Dedifferentiated amniotic fluid mesenchymal stem cell (primary cell): ENCODE measurements around the gene ZNF701.
"Not testable (repeated sequence)": the region's sequence is repeated elsewhere in the genome, so short reads cannot be mapped to it uniquely, and the experiment has no call there.

Experiments
- DNase-seq: peaks from one replicate; pipeline ENCODE4 v3.0.0-alpha.2; 2016; ENCODE audit errors: extremely low spot score

ZNF701 gene

DNA sequence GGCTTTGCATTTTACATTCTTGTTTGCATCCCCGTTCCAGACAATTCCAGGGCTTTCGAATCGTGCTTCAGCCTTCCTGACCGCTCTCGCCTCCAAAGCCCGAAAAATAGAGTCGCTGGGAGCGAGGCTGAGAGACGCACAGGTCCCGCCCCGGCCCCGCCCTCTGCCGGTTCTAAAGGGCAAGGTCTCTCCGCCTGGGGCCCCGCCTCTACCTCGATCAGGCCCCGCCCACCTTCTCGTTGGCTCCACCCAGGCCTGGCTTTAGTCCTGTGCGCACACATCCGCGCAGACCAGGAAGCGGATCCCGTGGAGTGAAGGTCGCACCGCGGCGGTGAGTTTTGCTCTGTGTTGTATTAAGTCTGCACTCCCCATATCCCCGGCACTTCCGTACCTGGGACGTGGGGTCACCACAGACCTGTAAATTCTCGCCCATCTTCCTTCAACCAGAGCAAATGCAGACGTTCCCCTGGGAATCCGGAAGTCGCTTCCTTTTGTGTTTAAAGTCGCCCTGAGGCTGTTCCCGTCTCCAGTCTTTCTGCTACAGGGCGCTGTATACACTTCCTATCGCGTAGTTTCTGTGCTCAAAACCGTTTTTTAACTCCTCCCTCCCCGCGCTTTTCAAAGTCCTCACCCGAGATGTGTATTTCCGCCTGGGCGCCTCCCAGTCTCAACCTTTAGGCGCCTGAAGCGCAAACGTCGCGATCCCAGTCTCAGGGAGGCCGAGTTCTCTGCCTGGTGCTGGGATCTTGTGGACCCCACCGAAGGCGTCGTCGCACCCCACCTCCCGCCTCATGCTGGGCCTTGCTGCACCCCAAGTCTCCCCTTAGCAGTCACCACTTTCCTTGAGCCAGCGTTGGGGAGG, at the start of gene ZNF701:
Gene ZNF701 (plus strand): TSS at position 288 of the 862 bp plus-strand sequence. CDS start 3,861 bp downstream, outside the sequence.
- peak; percentile 80 for DNase-seq

DNA sequence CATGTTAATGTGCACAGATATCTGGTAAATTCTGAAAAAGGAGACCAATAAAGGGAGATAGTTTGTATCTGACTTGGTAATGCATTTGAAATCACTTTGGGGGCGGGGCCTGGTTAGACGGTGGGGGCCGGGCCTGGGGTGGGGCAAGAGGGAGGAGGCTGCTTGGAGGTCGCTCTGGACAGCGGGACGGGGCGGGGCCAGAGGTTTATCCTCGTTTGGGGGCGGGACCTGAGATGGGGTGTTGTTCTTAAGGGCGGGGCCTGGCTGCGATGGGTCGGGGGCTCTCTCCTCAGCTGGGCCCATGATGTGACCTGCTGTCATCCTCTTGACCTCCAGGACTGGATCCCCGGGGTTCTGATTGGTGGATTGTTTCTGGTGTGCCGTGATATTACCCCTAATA, 47.5 kb upstream of the ZNF701 start:
- no peak for DNase-seq

DNA sequence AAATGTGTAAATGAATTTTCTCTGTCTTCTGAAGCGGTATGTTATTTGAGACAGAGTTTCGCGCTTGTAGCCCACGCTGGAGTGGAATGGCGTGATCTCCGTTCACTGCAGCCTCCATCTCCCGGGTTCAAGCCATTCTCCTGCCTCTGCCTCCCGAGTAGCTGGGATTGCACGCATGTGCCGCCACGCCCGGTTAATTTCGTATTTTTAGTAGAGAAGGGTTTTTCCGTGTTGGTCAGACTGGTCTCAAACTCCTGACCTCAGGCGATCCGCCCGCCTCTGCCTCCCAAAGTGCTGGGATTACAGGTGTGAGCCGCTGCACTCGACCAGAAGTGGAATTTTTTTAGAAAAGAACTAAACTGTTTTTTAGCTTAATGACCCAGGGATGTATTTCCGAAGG, 46.0 kb upstream of the ZNF701 start:
- no peak for DNase-seq

DNA sequence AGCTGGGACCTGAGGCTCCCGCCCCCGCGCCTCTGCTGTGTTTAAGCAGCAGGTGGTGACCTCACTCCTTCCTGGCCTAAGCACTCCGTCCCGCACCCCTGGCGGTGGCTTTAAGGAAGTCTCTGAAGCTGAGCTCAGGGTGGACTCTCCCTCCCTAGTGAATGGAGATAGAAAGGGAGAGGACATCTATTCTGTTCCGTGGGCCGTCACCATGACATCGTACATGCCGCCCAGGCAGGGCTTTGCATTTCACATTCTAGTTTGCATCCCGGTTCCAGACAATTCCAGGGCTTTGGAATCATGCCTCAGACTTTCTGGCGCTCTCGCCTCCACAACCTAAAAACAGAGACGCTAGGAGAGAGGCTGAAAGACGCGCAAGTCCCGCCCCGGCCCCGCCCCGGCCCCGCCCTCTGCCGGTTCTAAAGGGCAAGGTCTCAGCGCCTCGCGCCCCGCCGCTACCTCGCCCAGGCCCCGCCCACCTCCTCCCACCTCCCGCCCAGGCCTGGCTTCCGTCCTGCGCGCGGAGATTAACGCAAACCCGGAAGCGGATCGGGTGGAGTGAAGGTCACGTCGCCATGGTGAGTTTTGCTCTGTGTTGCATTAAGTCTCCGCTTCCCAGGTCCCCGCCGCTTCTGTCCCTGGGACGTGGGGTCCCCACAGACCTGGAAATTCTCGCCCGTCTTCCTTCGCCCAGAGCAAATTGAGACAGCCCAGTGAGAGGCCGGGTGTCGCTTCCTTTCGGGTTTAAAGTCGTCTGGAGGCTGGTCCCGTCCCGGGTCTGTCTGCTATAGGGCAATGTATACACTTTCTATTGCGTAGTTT, 42.7 kb upstream of the ZNF701 start, which contains the start of gene ZNF808:
Gene ZNF808 (plus strand): TSS at position 535 of the 822 bp plus-strand sequence. CDS start 15,617 bp downstream, outside the sequence.
- peak; percentile 89 for DNase-seq

DNA sequence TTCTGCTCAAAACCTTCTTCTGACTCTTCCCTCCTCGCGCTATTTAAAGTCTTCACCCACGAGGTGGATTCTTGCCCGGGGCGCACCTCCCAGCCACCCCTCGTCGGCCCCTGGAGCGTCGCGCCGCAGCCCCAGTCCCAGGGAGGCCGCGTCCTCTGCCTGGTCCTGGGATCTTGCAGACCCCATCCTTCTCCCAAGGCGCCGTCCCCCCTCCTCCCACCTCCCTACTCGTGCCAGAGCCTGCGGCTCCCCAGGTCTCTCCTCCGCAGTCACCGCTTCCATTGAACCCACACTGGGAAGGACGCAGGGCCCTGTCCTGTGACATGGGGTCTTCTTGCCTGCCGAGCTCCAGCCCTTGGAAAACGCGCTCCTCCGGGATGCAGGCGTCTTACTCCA, 42.1 kb upstream of the ZNF701 start:
- DNase-seq: no peak

DNA sequence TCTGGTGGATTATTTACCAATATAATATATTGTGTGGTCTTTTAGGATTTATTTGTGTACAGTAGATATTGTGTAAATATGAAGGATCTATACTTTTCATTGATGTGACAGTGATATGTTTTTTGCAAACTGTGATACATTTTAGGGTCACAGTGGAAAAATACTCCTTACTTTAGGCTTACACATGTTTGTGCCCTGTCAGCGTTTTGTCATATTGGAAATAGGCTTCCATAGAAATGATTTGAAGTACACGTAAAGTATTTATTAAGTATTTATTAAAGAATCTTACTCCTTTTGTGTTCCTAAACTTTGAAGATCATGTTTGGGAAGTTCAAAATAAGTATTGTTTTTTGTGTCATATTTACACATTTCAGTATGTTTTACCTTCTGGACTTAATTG, 37.6 kb upstream of the ZNF701 start:
- DNase-seq: no peak

DNA sequence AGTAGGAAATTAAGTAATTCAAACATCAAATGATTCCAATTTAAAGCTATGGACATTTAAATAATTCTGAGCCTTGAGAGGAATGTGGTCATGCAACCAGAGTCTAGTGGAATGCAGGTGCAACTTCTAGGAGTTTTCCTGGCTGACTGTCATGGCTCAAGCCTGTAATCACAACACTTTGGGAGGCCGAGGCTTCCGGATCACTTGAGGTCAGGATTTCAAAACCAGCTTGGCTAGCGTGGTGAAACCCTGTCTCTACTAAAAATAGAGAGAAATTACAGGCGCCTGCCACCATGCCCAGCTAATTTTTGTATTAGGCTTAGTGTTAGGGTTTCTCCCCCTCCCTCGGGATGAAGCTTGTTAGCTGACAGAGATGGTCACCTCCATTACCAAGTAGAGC, 36.2 kb upstream of the ZNF701 start:
- no peak for DNase-seq

DNA sequence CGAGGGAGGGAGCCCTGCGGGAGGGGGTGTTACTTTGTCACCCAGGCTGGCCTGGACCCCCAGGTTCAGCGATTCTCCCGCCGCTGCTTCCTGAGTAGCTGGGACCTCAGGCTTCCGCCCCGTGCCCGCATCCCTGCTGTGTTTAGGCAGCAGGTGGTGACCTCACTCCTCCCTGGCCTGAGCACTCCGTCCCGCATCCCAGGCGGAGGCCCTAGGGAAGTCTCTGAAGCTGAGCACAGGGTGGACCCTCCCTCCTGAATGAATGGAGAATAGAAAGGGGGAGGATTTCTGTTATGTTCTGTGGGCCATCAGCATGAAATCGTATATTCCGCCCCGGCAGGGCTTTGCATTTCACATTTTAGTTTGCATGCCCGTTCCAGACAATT, 34.7 kb upstream of the ZNF701 start:
- not testable (repeated sequence) for DNase-seq

DNA sequence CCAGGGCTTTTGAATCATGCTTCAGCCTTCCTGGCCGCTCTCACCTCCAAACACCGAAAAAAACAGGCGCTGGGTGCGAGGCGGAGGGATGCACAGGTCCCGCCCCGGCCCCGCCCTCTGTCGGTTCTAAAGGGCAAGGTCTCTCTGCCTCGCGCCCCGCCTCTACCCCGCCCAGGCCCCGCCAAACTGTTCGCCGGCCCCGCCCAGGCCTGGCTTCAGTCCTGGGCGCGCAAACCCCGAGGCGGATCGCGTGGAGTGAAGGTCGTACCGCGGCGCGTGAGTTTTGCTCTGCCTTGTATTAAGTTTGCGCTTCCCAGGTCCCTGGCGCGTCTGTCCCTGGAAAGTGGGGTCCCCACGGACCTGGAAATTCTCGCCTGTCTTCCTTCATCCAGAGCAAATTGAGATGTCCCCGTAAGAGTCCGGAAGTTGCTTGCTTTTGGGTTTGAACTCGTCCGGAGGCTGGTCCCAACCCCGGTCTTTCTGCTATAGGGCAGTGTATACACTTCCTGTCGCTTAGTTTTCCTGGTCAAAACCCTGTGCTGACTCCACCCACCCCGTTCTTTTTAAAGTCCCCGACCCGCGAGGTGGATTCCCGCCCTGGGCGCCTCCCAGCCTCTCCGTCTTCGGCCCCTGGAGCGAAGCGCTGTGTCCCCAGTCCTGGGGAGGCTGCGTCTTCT, 34.2 kb upstream of the ZNF701 start:
- peak; percentile 49 for DNase-seq

DNA sequence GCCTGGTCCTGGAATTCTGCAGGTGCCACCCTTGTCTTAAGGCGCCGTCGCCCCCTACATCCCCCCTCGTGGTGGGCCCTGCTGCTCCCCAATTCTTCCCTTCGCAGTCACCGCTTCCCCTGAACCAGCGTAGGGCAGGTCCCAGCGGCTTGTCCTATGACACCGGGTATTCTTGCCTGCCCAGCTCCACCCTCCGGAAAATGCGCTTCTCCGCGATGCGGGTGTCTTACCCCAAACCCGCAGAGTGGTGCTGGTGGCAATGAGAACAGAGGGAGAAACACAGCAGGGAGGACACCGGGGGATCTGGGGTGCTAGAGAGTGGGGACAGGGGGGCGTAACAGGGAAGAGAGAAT, 33.7 kb upstream of the ZNF701 start:
- DNase-seq: no peak

DNA sequence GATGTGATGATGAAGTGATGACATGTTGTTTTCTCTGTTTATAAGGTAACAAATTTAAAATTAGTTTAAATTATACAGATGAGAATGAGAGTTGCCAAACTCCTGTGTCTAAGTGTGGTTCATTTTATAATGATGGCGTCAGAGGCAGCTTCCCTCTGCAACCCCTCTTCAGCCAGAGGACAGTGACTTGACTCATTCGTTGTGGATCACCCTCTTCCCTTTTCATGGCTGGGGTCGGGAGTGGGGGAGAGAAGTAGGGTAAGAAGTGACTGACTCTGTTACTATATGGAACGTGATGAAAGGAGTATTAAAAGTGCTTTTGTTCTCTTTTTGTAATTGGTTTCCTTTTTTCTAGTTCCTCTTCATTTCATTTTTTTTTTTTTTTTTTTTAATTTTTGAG, 31.3 kb upstream of the ZNF701 start:
- DNase-seq: not testable (repeated sequence)

DNA sequence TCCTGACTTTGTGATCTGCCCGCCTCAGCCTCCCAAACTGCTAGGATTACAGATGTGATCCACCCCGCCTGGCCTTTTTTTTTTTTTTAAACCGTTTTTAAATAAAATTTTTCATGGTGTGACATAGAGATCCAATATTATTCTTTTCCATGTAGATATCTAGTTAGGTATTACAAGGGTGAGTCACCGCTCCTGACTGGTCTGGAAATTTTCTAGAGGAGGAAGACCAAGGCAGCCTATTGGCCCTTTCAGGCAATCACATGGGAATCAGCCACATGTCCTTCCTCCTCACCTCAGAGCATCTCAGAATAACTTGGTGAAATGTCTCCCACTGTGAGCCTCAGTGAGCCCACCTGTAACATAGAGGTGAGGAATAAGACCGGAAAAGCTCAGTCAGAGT, 28.9 kb upstream of the ZNF701 start:
- not testable (repeated sequence) for DNase-seq

DNA sequence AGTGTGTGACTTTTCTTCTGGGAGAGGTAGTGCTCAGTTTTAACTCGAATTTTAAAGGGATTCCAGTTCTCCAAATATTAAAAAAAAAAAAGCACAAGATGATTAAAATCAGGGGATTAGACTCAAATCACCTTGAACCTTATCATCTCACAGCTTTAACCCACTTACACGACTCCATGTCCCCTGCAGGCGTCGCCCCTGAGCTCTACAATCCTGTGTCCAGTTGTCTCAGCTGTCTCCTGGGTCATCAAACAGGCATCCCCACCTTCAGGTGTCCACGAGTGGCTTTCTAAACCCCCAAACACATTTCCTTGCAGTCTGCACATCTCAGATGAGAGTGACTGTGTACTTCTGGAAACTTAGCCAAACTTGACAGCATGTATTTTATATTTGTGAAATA, 28.5 kb upstream of the ZNF701 start:
- DNase-seq: no peak

DNA sequence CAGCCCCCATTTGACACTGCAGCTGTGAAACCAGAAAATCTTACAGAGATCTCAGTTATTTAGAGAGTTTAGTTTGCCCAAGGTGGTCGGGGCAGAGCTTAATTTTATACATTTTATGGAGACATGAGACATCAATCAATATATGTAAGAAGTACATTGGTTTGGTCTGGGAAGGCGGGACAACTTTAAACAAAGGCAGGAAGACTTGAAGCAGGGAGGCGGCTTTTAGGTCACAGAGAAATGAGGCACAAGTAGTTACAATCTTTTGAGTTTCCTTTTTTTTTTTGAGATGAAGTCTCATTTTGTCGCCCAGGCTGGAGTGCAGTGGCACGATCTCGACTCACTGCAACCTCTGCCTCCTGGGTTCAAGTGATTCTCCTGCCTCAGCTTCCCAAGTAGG, 27.5 kb upstream of the ZNF701 start:
- not testable (repeated sequence) for DNase-seq

DNA sequence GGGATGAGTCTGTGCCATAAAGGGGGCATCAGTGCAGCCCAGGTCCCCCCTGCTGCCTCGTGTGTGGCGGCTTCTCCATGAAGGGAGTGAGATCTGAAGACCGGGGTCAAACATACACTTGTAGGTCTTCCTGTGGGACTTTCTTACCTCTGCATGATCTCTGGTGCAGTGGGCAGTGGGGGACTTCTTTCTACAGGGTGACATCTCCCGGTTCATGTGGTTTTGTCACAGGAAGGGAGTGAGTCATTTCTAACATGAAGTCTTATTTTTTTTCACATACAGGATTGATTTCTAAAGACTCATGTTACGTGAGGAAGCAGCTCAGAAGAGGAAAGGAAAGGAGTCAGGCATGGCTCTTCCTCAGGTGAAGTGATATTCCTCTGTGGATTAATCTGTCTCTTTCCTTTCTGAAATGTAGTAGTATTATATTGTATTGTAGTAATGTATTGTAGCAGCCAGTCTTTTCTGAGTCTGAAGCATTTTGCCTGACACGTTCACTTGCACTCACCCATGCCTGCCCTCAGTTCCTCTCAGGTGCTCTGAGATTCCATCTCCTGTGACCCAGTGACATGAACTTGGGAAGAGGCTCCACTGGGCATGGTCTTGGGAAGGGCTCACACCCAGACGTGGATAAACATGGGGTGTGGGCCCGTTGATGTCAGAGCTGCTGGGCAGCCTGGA, 27.0 kb upstream of the ZNF701 start:
- no peak for DNase-seq

DNA sequence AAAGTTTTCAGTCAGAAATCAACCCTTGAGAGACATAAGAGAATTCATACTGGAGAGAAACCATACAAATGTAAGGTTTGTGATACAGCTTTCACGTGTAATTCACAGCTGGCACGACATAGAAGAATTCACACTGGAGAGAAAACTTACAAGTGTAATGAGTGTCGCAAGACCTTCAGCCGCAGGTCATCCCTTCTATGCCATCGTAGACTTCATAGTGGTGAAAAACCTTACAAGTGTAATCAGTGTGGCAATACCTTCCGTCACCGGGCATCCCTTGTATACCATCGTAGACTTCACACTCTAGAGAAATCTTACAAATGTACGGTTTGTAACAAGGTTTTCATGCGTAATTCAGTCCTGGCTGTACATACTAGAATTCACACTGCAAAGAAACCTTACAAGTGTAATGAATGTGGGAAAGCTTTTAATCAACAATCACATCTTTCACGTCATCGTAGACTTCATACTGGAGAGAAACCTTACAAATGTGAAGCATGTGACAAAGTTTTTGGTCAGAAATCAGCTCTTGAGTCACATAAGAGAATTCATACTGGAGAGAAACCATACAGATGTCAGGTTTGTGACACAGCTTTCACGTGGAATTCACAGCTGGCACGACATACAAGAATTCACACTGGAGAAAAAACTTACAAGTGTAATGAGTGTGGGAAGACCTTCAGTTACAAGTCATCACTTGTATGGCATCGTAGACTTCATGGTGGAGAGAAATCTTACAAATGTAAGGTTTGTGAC, 15.7 kb upstream of the ZNF701 start:
- no peak for DNase-seq

DNA sequence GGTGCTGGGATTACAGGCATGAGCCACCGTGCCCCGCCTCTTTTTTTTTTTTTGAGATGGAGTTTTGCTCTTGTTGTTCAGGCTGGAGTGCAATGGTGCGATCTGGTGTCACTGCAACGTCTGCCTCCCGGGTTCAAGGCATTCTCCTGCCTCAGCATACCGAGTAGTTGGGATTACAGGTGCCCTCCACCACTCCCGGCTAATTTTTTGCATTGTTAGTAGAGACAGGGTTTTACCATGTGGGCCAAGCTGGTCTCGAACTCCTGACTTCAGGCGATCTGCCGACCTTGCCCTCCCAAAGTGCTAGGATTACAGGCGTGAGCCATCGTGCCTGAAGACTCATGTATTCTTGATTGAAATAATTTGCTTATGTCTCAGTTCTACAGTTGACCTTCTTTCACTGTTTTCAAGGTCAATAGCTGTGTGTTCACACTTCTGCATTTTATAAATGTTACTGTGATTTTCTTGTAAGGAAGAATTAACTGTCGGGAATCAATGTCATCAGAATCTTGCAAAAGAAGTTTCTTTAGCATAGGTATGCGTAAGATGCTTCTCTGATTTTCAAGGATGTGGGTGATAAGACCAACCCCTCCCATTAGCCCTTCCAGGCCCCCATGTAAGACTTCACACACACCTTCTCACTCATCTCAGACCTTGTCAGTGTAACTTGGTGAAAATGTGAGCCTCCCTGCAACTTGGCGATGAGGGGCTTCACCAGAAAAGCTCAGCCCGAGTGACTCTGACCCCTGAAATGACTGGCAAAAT, 12.7 kb upstream of the ZNF701 start:
- DNase-seq: no peak

DNA sequence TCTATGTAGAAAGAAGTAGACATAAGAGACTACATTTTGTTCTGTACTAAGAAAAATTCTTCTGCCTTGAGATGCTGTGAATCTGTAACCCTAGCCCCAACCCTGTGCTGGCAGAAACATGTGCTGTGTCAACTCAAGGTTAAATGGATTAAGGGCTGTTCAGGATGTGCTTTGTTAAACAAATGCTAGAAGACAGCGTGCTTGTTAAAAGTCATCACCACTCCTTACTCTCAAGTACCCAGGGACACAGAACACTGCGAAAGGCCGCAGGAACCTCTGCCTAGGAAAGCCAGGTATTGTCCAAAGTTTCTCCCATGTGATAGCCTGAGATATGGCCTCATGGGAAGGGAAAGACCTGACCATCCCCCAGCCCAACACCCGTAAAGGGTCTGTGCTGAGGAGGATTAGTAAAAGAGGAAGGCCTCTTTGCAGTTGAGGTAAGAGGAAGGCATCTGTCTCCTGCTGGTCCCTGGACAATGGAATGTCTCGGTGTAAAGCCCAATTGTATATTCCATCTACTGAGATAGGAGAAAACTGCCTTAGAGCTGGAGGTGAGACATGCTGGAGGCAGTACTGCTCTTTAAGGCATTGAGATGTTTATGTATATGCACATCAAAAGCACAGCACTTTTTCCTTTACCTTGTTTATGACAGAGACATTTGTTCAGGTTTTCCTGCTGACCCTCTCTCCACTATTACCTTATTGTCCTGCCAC, 11.2 kb upstream of the ZNF701 start:
- not testable (repeated sequence) for DNase-seq

DNA sequence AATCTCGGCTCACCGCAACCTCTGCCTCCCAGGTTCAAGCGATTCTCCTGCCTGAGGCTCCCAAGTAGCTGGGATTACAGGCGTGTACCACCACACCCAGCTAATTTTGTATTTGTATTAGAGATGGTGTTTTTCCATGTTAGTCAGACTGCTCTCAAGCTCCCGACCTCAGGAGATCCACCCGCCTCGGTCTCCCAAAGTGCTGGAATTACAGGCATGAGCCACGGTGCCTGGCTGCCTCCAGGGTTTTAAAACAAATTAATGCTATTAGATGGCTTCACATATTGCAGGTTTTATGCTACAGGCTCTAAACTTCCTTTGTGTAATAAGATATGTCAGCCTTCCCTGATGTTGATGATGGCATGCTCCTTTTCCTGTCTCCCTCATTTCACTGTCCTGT, 8.5 kb upstream of the ZNF701 start:
- DNase-seq: not testable (repeated sequence)

DNA sequence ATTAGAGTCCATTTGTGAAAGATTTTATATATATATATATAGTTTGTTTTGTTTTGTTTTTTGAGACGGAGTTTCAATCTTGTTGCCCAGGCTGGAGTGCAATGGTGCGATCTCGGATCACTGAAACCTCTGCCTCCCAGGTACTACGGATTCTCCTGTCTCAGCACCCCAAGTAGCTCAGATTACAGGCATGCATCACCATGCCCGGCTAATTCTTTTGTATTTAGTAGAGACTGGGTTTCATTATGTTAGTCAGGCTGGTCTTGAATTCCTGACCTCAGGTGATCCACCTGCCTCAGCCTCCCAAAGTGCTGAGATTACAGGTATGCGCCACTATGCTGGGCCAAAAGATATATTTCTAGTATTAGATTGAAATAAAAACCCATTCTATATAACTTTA, 4.0 kb upstream of the ZNF701 start:
- DNase-seq: no peak
